ENCODE measurements around the gene CEP112.

DNA sequence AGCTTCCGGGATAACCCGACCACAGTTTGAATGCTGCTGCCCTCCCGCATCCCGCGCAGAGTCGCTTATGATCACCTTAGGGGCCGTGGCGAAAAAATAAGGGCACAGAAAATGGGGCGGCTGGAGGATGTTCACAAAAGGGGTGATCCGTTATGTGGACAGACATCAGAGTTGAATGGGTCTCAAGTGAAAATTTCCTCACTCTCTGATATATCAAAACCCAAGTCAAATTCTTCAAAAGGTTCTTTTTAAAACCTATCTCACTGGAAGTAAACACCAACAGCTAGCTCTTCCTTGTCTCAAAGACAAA lies 400 bp upstream of the CEP112 start:
- TF ChIP-seq, protein P1, sequence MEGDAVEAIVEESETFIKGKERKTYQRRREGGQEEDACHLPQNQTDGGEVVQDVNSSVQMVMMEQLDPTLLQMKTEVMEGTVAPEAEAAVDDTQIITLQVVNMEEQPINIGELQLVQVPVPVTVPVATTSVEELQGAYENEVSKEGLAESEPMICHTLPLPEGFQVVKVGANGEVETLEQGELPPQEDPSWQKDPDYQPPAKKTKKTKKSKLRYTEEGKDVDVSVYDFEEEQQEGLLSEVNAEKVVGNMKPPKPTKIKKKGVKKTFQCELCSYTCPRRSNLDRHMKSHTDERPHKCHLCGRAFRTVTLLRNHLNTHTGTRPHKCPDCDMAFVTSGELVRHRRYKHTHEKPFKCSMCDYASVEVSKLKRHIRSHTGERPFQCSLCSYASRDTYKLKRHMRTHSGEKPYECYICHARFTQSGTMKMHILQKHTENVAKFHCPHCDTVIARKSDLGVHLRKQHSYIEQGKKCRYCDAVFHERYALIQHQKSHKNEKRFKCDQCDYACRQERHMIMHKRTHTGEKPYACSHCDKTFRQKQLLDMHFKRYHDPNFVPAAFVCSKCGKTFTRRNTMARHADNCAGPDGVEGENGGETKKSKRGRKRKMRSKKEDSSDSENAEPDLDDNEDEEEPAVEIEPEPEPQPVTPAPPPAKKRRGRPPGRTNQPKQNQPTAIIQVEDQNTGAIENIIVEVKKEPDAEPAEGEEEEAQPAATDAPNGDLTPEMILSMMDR (IDR thresholded peaks at IDR 0.05; ENCODE audit: insufficient read depth, low read depth, low read length) = no peak
- TF ChIP-seq EZH2 (IDR thresholded peaks at IDR 0.05; ENCODE audit: insufficient read depth, low read length) = no peak

All from astrocyte (in vitro differentiated cells and primary cell).